GM21423 (cell line): Measurements from ENCODE around the gene SMYD4.

Source experiments
- ATAC-seq: cut with Tn5 transposase; IDR thresholded peaks from one replicate; pipeline ENCODE4 v1.9.1; 2021; ENCODE audit warnings: mild to moderate bottlenecking, moderate library complexity; ENCODE audit not compliant: unreplicated experiment

SMYD4 gene

DNA sequence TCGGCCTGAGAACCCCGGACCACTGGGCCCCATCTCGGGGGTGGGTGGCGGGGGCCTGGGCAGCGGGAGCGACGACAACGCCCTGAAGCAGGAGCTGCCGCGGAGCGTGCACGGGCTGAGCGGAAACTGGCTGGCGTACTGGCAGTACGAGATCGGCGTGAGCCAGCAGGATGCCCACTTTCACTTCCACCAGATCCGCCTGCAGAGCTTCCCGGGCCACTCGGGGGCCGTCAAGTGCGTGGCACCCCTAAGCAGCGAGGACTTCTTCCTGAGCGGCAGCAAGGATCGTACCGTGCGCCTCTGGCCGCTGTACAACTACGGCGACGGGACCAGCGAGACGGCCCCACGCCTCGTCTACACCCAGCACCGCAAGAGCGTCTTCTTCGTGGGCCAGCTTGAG is 95.9 kb downstream of the SMYD4 start:
- no peak for ATAC-seq

DNA sequence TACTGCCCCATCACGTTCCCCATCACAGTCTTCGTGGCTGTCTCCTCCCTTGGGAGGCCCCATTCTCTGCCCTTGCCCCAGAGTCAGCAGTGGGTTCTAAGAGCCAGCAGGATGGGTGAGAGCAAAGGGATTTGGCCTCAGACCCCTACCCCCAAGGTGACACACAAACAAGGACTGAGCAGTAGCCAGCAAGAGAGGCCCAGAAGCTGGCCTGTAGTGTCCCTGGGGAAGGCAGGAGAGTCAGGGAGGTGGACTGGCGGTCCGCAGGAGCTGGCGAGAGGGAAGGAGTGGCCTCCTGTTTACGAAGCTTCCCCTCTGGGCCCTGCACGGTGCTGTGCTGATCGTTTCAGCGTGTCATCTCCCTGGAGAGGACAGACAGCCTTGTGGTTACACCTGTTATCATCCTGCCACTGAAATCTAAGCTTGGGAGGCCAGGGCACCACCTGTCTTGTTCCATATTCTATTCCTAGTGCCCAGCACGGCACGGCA is 96.8 kb downstream of the SMYD4 start:
- ATAC-seq: no peak

DNA sequence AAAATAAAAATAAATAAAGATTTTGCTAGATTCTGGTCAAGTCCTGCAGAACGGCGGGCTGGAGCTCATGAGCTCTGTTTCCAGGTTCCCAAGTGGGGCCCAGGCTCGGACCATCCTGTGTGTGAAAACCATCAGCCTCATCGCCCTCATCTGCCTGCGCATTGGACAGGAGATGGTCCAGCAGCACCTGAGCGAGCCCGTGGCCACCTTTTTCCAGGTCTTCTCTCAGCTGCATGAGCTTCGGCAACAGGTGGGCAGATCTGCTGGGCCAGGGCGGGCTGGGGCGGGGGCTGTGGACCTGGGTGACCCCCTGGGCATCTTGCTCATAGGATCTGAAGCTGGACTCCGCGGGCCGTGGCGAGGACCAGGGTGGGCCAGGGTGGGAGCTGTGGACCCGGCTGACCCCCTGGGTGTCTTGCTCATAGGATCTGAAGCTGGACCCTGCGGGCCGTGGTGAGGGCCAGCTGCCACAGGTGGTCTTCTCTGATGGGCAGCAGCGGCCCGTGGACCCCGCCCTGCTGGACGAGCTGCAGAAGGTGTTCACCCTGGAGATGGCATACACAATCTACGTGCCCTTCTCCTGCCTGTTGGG is 97.4 kb downstream of the SMYD4 start:
- no peak for ATAC-seq

DNA sequence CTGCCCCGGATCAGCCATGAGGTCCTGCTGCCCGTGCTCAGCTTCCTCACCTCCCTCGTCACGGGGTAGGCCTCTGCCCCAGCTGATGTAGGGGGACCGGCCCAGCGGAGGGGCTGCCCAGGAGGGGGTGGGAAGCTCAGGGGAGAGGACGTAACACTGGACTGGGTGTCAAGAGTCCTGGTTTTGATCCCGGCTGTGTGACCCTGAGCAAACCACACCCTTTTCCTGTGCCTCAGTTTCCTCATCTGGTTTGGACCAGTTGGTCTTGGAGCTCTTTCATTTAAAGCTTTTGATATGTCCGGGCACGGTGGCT is 98.6 kb downstream of the SMYD4 start:
- no peak for ATAC-seq

DNA sequence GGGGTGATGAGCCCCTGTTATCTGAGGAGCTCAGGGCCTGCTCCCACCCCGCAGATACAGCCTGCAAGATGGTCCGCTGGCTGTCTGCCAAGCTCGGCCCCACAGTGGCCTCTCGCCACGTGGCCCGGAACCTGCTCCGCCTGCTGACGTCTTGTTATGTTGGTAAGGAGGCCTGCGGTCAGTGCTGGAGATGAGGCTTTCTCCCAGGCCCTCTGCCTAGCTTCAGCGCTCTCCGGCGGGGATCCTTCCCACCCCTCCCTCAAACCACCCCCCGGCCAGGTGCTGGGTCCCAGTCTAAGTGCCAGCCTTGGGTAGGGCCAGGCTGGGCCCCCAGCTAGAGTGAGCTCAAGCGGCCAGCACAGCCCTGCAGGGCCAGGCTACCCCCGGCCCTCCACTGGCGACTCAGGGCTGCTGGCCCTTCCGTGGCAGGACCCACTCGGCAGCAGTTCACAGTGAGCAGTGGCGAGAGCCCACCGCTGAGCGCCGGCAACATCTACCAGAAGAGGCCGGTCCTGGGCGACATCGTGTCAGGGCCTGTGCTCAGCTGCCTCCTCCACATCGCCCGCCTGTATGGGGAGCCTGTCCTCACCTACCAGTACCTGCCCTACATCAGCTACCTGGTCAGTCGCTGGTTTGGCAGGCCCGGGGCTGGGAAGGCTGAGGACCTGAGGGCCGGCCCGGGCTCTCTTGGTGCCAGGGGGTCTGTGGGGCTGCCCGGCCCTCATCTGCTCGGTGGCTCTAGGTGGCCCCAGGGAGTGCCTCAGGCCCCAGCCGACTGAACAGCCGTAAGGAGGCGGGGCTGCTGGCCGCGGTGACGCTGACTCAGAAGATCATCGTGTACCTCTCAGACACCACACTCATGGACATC is 99.1 kb downstream of the SMYD4 start:
- ATAC-seq: no peak

DNA sequence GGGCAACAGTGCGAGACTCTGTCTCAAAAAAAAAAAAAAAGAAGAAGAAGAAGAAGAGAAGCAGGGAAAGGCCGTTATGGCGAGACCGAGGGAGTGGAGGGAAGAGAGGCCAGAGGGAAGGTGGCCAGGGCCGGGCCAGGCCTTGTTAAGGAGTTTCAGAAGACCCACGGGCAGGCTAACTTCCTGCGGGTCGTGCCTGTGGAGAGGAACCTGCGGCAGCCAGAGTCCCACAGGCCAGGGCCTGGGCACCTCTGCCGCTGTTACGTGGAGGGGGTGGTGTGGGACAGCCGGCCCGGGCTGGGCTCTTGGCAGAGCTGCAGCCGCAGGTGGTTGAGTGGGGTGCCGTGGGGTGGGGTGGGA is 99.8 kb downstream of the SMYD4 start:
- no peak for ATAC-seq
